ENCODE data around the gene EZR. TPM values are rescaled to one million over a fixed set of nuclear protein-coding genes. Genes with fewer than 3 reads are reported as not detected.
A peak's percentile ranks its signal among the peaks of the same experiment; 100 is the strongest.

The EZR gene
- total RNA-seq, 1 experiment from 2014 or later: 263 TPM

GRCh38 chr6:158786645-158787304 is 32.4 kb downstream of the EZR start:
- TF ChIP-seq REST (IDR thresholded peaks at IDR 0.05; ENCODE audit: insufficient read depth in 1 of 2, low read depth in 2 of 2, low read length in 1 of 2) (no peak), POLR2AphosphoS5 (IDR thresholded peaks at IDR 0.05; ENCODE audit: low read depth, low read length) (no peak), CTCF (IDR thresholded peaks at IDR 0.05) (no peak), SIN3A (IDR thresholded peaks at IDR 0.05; ENCODE audit: borderline replicate concordance, insufficient read depth, low read depth, low read length) (no peak), TCF7L2 (IDR thresholded peaks at IDR 0.05; ENCODE audit: low read depth, low read length) (no peak)
- Histone ChIP-seq H3K27me3 (ENCODE audit: control insufficient read depth, insufficient read depth, low read length) (no peaks in the 10 kb centered on the region), H3K4me3 (ENCODE audit: low read depth in 2 of 2, low read length in 2 of 2) (no peak overlapping the region), H3K36me3 (ENCODE audit: control insufficient read depth, insufficient read depth, low read length) (peaks cover 51% of the 10 kb centered on the region), H3K27ac (ENCODE audit: low read length) (no peak overlapping the region), H3K9me3 (ENCODE audit: control insufficient read depth, insufficient read depth, low read depth, low read length) (no peaks in the 10 kb centered on the region), H3K4me1 (ENCODE audit: control insufficient read depth, insufficient read depth, low read length) (peaks cover 1% of the 10 kb centered on the region)
- DNase-seq (ENCODE audit: low read depth, low spot score): no peak
- CTCF ChIA-PET: no interaction called here
- intact Hi-C loops (cut with micrococcal nuclease; ENCODE audit: unreplicated experiment) (no loop called here), in situ Hi-C loops (cut with HindIII; ENCODE audit: low pct_unique_long_range_greater_than_20kb, low sequenced_read_pairs) (no loop called here)
- POLR2A ChIA-PET: no interaction called here
- TSS peak; percentile 42 for BruUV-seq (replicated peaks)
- ATAC-seq: no peak

GRCh38 chr6:158785036-158785435 is 34.1 kb downstream of the EZR start:
- BruUV-seq (replicated peaks): no TSS peak
- H3K36me3 ChIP-seq (ENCODE audit: control insufficient read depth, insufficient read depth, low read length): peaks cover 49% of the 10 kb centered on the region
- in situ Hi-C loops (cut with HindIII; ENCODE audit: low pct_unique_long_range_greater_than_20kb, low sequenced_read_pairs): no loop called here
- TF ChIP-seq POLR2AphosphoS5 (IDR thresholded peaks at IDR 0.05; ENCODE audit: low read depth, low read length) (no peak), TCF7L2 (IDR thresholded peaks at IDR 0.05; ENCODE audit: low read depth, low read length) (no peak), REST (IDR thresholded peaks at IDR 0.05; ENCODE audit: insufficient read depth in 1 of 2, low read depth in 2 of 2, low read length in 1 of 2) (no peak), CTCF (IDR thresholded peaks at IDR 0.05) (no peak), SIN3A (IDR thresholded peaks at IDR 0.05; ENCODE audit: borderline replicate concordance, insufficient read depth, low read depth, low read length) (no peak)
- H3K27me3 ChIP-seq (ENCODE audit: control insufficient read depth, insufficient read depth, low read length): no peaks in the 10 kb centered on the region
- intact Hi-C loops (cut with micrococcal nuclease; ENCODE audit: unreplicated experiment): no loop called here
- POLR2A ChIA-PET: no interaction called here
- no peak overlapping the region for H3K27ac ChIP-seq (ENCODE audit: low read length)
- no peak overlapping the region for H3K4me3 ChIP-seq (ENCODE audit: low read depth in 2 of 2, low read length in 2 of 2)
- H3K4me1 ChIP-seq (ENCODE audit: control insufficient read depth, insufficient read depth, low read length): no peaks in the 10 kb centered on the region
- no peak for ATAC-seq
- DNase-seq (ENCODE audit: low read depth, low spot score): no peak
- CTCF ChIA-PET: interaction anchor here (1.1 kb wide), 1 partner anchor 24 kb away, joined by 5 read pairs; no protein-coding TSS in a partner anchor
- H3K9me3 ChIP-seq (ENCODE audit: control insufficient read depth, insufficient read depth, low read depth, low read length): no peaks in the 10 kb centered on the region
